ENCODE data around the gene ZWINT.

ZWINT gene

GRCh38 chr10:56360967-56361612, at the start of gene ZWINT:
TSS of gene ZWINT (minus strand) at chr10:56361259. CDS start at chr10:56361236, 23 bp downstream.
- DNase-seq: peak; percentile 95

- DNase-seq: no peak
Measured at GRCh38 chr10:56383806-56384205, 22.7 kb upstream of the ZWINT start.

GRCh38 chr10:56370217-56371113, 9.4 kb upstream of the ZWINT start:
- no peak for DNase-seq

- DNase-seq: no peak
Measured at GRCh38 chr10:56360583-56360966, 484 bp downstream of the ZWINT start.

GRCh38 chr10:56359837-56360236, 1.2 kb downstream of the ZWINT start:
- no peak for DNase-seq

GRCh38 chr10:56357018-56357417, 4.0 kb downstream of the ZWINT start:
- no peak for DNase-seq

- DNase-seq: no peak
Measured at GRCh38 chr10:56351909-56352630, 9.0 kb downstream of the ZWINT start.

GRCh38 chr10:56349611-56350010, 11.4 kb downstream of the ZWINT start:
- no peak for DNase-seq

GRCh38 chr10:56348101-56348500, 13.0 kb downstream of the ZWINT start:
- DNase-seq: no peak

GRCh38 chr10:56346845-56347415, 14.1 kb downstream of the ZWINT start:
- no peak for DNase-seq

- DNase-seq: no peak
Measured at GRCh38 chr10:56341612-56342011, 19.4 kb downstream of the ZWINT start.

- no peak for DNase-seq
Measured at GRCh38 chr10:56329961-56330360, 31.1 kb downstream of the ZWINT start.

- no peak for DNase-seq
Measured at GRCh38 chr10:56327118-56327517, 33.9 kb downstream of the ZWINT start.

GRCh38 chr10:56319386-56319785, 41.7 kb downstream of the ZWINT start:
- no peak for DNase-seq

GRCh38 chr10:56318816-56319215, 42.2 kb downstream of the ZWINT start:
- DNase-seq: no peak

GRCh38 chr10:56317603-56318002, 43.5 kb downstream of the ZWINT start:
- DNase-seq: no peak

GRCh38 chr10:56316603-56317002, 44.5 kb downstream of the ZWINT start:
- DNase-seq: no peak
